ENCODE results near the gene RAB1A. TPM values are rescaled to one million over a fixed set of nuclear protein-coding genes. Genes with fewer than 3 reads are reported as not detected.
A peak's percentile ranks its signal among the peaks of the same experiment; 100 is the strongest.

RAB1A gene
- polyA plus RNA-seq, 2 of the 4 experiments (the other 2 are of a cell fraction) = 308 to 417 TPM

GRCh38 chr2:65144571-65144970, 14.7 kb upstream of the RAB1A start:
- TF ChIP-seq ZC3H11A (IDR thresholded peaks at IDR 0.05) = no peak
- no peak for TF ChIP-seq MAZ (IDR thresholded peaks at IDR 0.05; ENCODE audit: borderline replicate concordance, low read depth, low read length)
- no peak for TF ChIP-seq RAD21 (conservative IDR thresholded peaks at IDR 0.05 in 1 of 2, IDR thresholded peaks at IDR 0.05 in 1 of 2)
- TF ChIP-seq CEBPB (IDR thresholded peaks at IDR 0.05) = no peak
- no peak for TF ChIP-seq POLR2AphosphoS2 (conservative IDR thresholded peaks at IDR 0.05; ENCODE audit: low read length)
- TF ChIP-seq PHF8 (IDR thresholded peaks at IDR 0.05; ENCODE audit: borderline replicate concordance, low read depth) = no peak
- no peak for TF ChIP-seq HDAC2 (IDR thresholded peaks at IDR 0.05)
- no peak for TF ChIP-seq NPAS2 (CRISPR knock-in tag; IDR thresholded peaks at IDR 0.05; ENCODE audit: borderline replicate concordance)
- TF ChIP-seq RARB (CRISPR knock-in tag; IDR thresholded peaks at IDR 0.05) = no peak
- no peak for TF ChIP-seq MYC (IDR thresholded peaks at IDR 0.05; ENCODE audit: borderline replicate concordance, low read length)
- TF ChIP-seq JUNB (IDR thresholded peaks at IDR 0.05) = no peak
- no peak for TF ChIP-seq MAFK (IDR thresholded peaks at IDR 0.05; ENCODE audit: partially characterized antibody)
- Histone ChIP-seq H3K4me1 (no peaks in the 10 kb centered on the region), H3K27ac (no peak overlapping the region), H3K9me3 (no peaks in the 10 kb centered on the region), H3K4me3 (no peak overlapping the region), H3K4me2 (no peak overlapping the region)
- DNase-seq (ENCODE audit: low read depth in 1 of 2, low spot score in 1 of 2) (no peak), FAIRE-seq (no peak), ATAC-seq (no peak)
- 36% methylated on average over 2 of the region's 2 CpGs for WGBS (ENCODE audit: missing lambda C conversion rate)
- ChIA-PET POLR2A (no interaction called here), CTCF (interaction anchor here (1.0 to 1.4 kb wide), 2 partner anchors 11 to 73 kb away, joined by 3 read pairs; no protein-coding TSS in a partner anchor)

GRCh38 chr2:65142515-65142914, 12.6 kb upstream of the RAB1A start:
- TF ChIP-seq RAD21 (conservative IDR thresholded peaks at IDR 0.05 in 1 of 2, IDR thresholded peaks at IDR 0.05 in 1 of 2) (peak; percentile 42 to 58; a peak in 4 of 5 replicates), CHD2 (IDR thresholded peaks at IDR 0.05; ENCODE audit: low read length, partially characterized antibody) (no peak), CTCF (IDR thresholded peaks at IDR 0.05) (peak; percentile 36), CEBPB (IDR thresholded peaks at IDR 0.05) (0 out of 4 replicates have a peak, but pooled peaks of 1 of the 2 experiments have one; percentile 5), RCOR1 (IDR thresholded peaks at IDR 0.05; ENCODE audit: low read depth, low read length) (no peak)
- POLR2A ChIA-PET = interaction anchor here (1.1 kb wide), 1 partner anchor 12 kb away, joined by 11 read pairs; the partner anchor contains the start of gene RAB1A
- Histone ChIP-seq H3K4me1 (no peaks in the 10 kb centered on the region), H3K4me2 (no peak overlapping the region), H3K4me3 (no peak overlapping the region), H3K9me3 (no peaks in the 10 kb centered on the region), H3K27ac (no peak overlapping the region)
- FAIRE-seq (no peak), ATAC-seq (peak; percentile 89 to 91), DNase-seq (ENCODE audit: low read depth in 1 of 2, low spot score in 1 of 2) (peak in 1 of 2 experiments; percentile 51)
- CTCF ChIA-PET = interaction anchor here (0.6 to 1.5 kb wide), 5 partner anchors 10 to 78 kb away, joined by 3 to 6 read pairs (median 3); no protein-coding TSS in a partner anchor

- DNase-seq (ENCODE audit: low read depth in 1 of 2, low spot score in 1 of 2) (no peak), FAIRE-seq (no peak), ATAC-seq (no peak)
- ChIA-PET CTCF (interaction anchor here (0.5 to 1.7 kb wide), 4 partner anchors 11 to 84 kb away, joined by 3 to 7 read pairs (median 4); no protein-coding TSS in a partner anchor), POLR2A (no interaction called here)
- no peaks in the 10 kb centered on the region for H3K9me3 ChIP-seq
- H3K27ac ChIP-seq = no peak overlapping the region
- H3K4me2 ChIP-seq = no peak overlapping the region
- 83% methylated on average over 2 of the region's 2 CpGs for WGBS (ENCODE audit: missing lambda C conversion rate)
- no peak overlapping the region for H3K4me3 ChIP-seq
- TF ChIP-seq BHLHE40 (IDR thresholded peaks at IDR 0.05; ENCODE audit: low read depth, low read length) (no peak), ZC3H11A (IDR thresholded peaks at IDR 0.05) (peak; percentile 89)
- H3K4me1 ChIP-seq = no peaks in the 10 kb centered on the region
Observed at GRCh38 chr2:65137197-65137775, 7.4 kb upstream of the RAB1A start.

GRCh38 chr2:65136253-65136652, 6.3 kb upstream of the RAB1A start:
- CTCF ChIA-PET = interaction anchor here (1.0 kb wide), 1 partner anchor 33 kb away, joined by 3 read pairs; no protein-coding TSS in a partner anchor
- 88% methylated on average over 1 of the region's 1 CpG for WGBS (ENCODE audit: missing lambda C conversion rate)
- DNase-seq (ENCODE audit: low read depth in 1 of 2, low spot score in 1 of 2) = no peak
- H3K4me1 ChIP-seq = peaks cover under 1% of the 10 kb centered on the region; the same call in 2 of the 3 replicates
- FAIRE-seq = no peak
- H3K4me3 ChIP-seq = no peak overlapping the region
- POLR2A ChIA-PET = no interaction called here
- H3K27ac ChIP-seq = no peak overlapping the region
- H3K9me3 ChIP-seq = no peaks in the 10 kb centered on the region
- TF ChIP-seq MAFK (IDR thresholded peaks at IDR 0.05; ENCODE audit: partially characterized antibody) (no peak), FOXS1 (CRISPR knock-in tag; IDR thresholded peaks at IDR 0.05) (no peak), NPAS2 (CRISPR knock-in tag; IDR thresholded peaks at IDR 0.05; ENCODE audit: borderline replicate concordance) (no peak), RAD21 (conservative IDR thresholded peaks at IDR 0.05 in 1 of 2, IDR thresholded peaks at IDR 0.05 in 1 of 2) (no peak), HES2 (IDR thresholded peaks at IDR 0.05) (no peak), PBX3 (IDR thresholded peaks at IDR 0.05) (no peak), ESRRA (IDR thresholded peaks at IDR 0.05; ENCODE audit: borderline replicate concordance, low read length) (no peak), CHD2 (IDR thresholded peaks at IDR 0.05; ENCODE audit: low read length, partially characterized antibody) (no peak), JUN (IDR thresholded peaks at IDR 0.05) (no peak), EHMT2 (IDR thresholded peaks at IDR 0.05; ENCODE audit: low read depth) (no peak), MYC (IDR thresholded peaks at IDR 0.05; ENCODE audit: borderline replicate concordance, low read length) (no peak), POLR2A (IDR thresholded peaks at IDR 0.05; ENCODE audit: low read length) (no peak), PHF8 (IDR thresholded peaks at IDR 0.05; ENCODE audit: borderline replicate concordance, low read depth) (no peak), BCL3 (IDR thresholded peaks at IDR 0.05) (no peak), JUNB (IDR thresholded peaks at IDR 0.05) (no peak), ZFP36 (IDR thresholded peaks at IDR 0.05; ENCODE audit: borderline replicate concordance, partially characterized antibody) (no peak)
- ATAC-seq = no peak
- H3K4me2 ChIP-seq = no peak overlapping the region

Measured in A549 (cell line).